Mucosa of stomach (tissue), 1 donor: ENCODE data around the gene FZD4.
"Not testable (repeated sequence)": the region's sequence is repeated elsewhere in the genome, so short reads cannot be mapped to it uniquely, and the experiment has no call there.

Experiments
- H3K27me3 ChIP-seq: one replicate; pipeline ENCODE4 v1.7.0; 2013; ENCODE audit warnings: mild to moderate bottlenecking, low read length; ENCODE audit not compliant: control insufficient read depth, insufficient read depth
- H3K36me3 ChIP-seq: one replicate; pipeline ENCODE4 v1.7.0; 2013; ENCODE audit warnings: low read length; ENCODE audit not compliant: control insufficient read depth, insufficient read depth
- H3K4me1 ChIP-seq: one replicate; pipeline ENCODE4 v1.7.0; 2013; ENCODE audit warnings: mild to moderate bottlenecking, low read length; ENCODE audit not compliant: control insufficient read depth, insufficient read depth
- H3K4me3 ChIP-seq: one replicate; pipeline ENCODE4 v1.7.0; 2013; ENCODE audit warnings: low read length
- H3K9ac ChIP-seq: one replicate; pipeline ENCODE4 v1.7.0; 2013; ENCODE audit warnings: mild to moderate bottlenecking, low read length, moderate library complexity
- H3K9me3 ChIP-seq: one replicate; pipeline ENCODE4 v1.7.0; 2013; ENCODE audit warnings: mild to moderate bottlenecking, low read length, moderate library complexity; ENCODE audit not compliant: control insufficient read depth
- donor health status: Pancreatic carcinoma.

FZD4 gene

GRCh38 chr11:86941077-86941870 is 13.9 kb downstream of the FZD4 start:
- Histone ChIP-seq H3K27me3 (no peaks in the 10 kb centered on the region), H3K4me3 (no peak overlapping the region), H3K9ac (no peak overlapping the region), H3K9me3 (no peaks in the 10 kb centered on the region), H3K4me1 (peaks cover 20% of the 10 kb centered on the region), H3K36me3 (no peaks in the 10 kb centered on the region)

- no peaks in the 10 kb centered on the region for H3K27me3 ChIP-seq
- peak overlapping the region; percentile 10 for H3K4me3 ChIP-seq
- H3K9ac ChIP-seq: peak overlapping the region; percentile 54
- H3K36me3 ChIP-seq: no peaks in the 10 kb centered on the region
- H3K9me3 ChIP-seq: no peaks in the 10 kb centered on the region
- peaks cover 20% of the 10 kb centered on the region for H3K4me1 ChIP-seq
Observed at GRCh38 chr11:86940122-86940777, 14.9 kb downstream of the FZD4 start.

- no peak overlapping the region for H3K4me3 ChIP-seq
Observed at GRCh38 chr11:86938900-86939880, 16.0 kb downstream of the FZD4 start.

GRCh38 chr11:86938203-86938899 is 16.8 kb downstream of the FZD4 start:
- Histone ChIP-seq H3K9ac (no peak overlapping the region), H3K27me3 (no peaks in the 10 kb centered on the region), H3K4me3 (no peak overlapping the region), H3K36me3 (no peaks in the 10 kb centered on the region), H3K9me3 (no peaks in the 10 kb centered on the region), H3K4me1 (peaks cover 20% of the 10 kb centered on the region)

More at GRCh38 chr11:86938900-86939880, 16.0 kb downstream of the FZD4 start:
- peaks cover 20% of the 10 kb centered on the region for H3K4me1 ChIP-seq
- H3K9me3 ChIP-seq: no peaks in the 10 kb centered on the region
- H3K27me3 ChIP-seq: no peaks in the 10 kb centered on the region
- H3K36me3 ChIP-seq: no peaks in the 10 kb centered on the region
- no peak overlapping the region for H3K9ac ChIP-seq

- not testable (repeated sequence) for H3K4me3 ChIP-seq, H3K27me3 ChIP-seq, H3K36me3 ChIP-seq, H3K9ac ChIP-seq, H3K9me3 ChIP-seq
- peaks cover 20% of the 10 kb centered on the region for H3K4me1 ChIP-seq
Observed at GRCh38 chr11:86937193-86937806, 17.9 kb downstream of the FZD4 start.

GRCh38 chr11:86934926-86935579 is 20.1 kb downstream of the FZD4 start:
- Histone ChIP-seq H3K9me3 (no peaks in the 10 kb centered on the region), H3K36me3 (no peaks in the 10 kb centered on the region), H3K4me1 (peaks cover 4% of the 10 kb centered on the region), H3K4me3 (no peak overlapping the region), H3K27me3 (no peaks in the 10 kb centered on the region), H3K9ac (no peak overlapping the region)

- H3K4me3 ChIP-seq: no peak overlapping the region
- no peak overlapping the region for H3K9ac ChIP-seq
- H3K4me1 ChIP-seq: no peaks in the 10 kb centered on the region
- no peaks in the 10 kb centered on the region for H3K36me3 ChIP-seq
- no peaks in the 10 kb centered on the region for H3K27me3 ChIP-seq
- H3K9me3 ChIP-seq: no peaks in the 10 kb centered on the region
Observed at GRCh38 chr11:86934582-86934900, 20.7 kb downstream of the FZD4 start.

- Histone ChIP-seq H3K36me3 (no peaks in the 10 kb centered on the region), H3K4me1 (no peaks in the 10 kb centered on the region)
Observed at GRCh38 chr11:86933891-86934581, 21.2 kb downstream of the FZD4 start.

GRCh38 chr11:86932924-86933875 is 22.0 kb downstream of the FZD4 start:
- no peaks in the 10 kb centered on the region for H3K36me3 ChIP-seq
- no peaks in the 10 kb centered on the region for H3K9me3 ChIP-seq
- H3K4me1 ChIP-seq: no peaks in the 10 kb centered on the region
- no peak overlapping the region for H3K4me3 ChIP-seq
- H3K9ac ChIP-seq: no peak overlapping the region
- H3K27me3 ChIP-seq: no peaks in the 10 kb centered on the region

More at GRCh38 chr11:86933891-86934581, 21.2 kb downstream of the FZD4 start:
- H3K9me3 ChIP-seq: no peaks in the 10 kb centered on the region
- H3K4me3 ChIP-seq: no peak overlapping the region
- no peak overlapping the region for H3K9ac ChIP-seq
- no peaks in the 10 kb centered on the region for H3K27me3 ChIP-seq

- H3K4me3 ChIP-seq: no peak overlapping the region
- H3K27me3 ChIP-seq: no peaks in the 10 kb centered on the region
- no peaks in the 10 kb centered on the region for H3K4me1 ChIP-seq
- no peaks in the 10 kb centered on the region for H3K9me3 ChIP-seq
- H3K36me3 ChIP-seq: no peaks in the 10 kb centered on the region
- H3K9ac ChIP-seq: no peak overlapping the region
Observed at GRCh38 chr11:86932259-86932585, 23.0 kb downstream of the FZD4 start.
